ENCODE results near the gene NASP. TPM values are rescaled to one million over a fixed set of nuclear protein-coding genes. Genes with fewer than 3 reads are reported as not detected.

Gene NASP
- total and polyA plus RNA-seq, 2 donors (not counting 3 experiments of a cell fraction or from before 2014, with no cell fraction given): 101 to 149 TPM

DNA sequence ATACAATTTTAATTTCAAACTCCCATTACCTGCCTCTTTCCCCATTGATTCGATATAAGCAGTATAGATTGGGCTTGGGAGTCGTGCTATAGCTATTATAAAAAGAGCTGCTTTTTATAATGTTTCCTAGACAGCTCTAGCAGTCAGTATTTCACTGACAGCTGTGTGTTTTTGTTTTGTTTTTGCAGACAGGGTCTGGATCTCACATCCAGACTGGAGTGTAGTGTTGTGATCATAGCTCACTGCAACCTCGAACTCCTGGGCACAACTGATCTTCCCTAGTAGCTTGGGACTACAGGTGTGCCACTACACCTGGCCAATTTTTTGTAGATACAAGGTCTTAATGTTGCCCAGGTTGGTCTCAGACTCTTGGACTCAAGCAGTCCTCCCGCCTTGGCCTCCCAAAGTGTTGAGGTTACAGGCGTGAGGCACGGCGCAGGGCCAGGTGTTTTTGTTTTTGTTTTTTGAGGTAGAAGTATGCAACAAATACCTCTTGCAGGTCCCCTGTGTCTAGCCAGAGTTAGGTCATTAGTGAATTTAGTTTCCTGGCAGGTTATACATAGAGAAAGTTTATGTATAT is 1.7 kb downstream of the NASP start:
- BruUV-seq (replicated peaks): no TSS peak
- Histone ChIP-seq H2AFZ (ENCODE audit: low read depth, low read length) (no peak overlapping the region), H3K79me2 (ENCODE audit: control insufficient read depth, insufficient read depth, low read length) (peaks cover 56% of the 10 kb centered on the region), H3K9ac (replicated peaks; ENCODE audit: extremely low read depth, insufficient read depth, low read length) (peak overlapping the region; percentile 99), H3K4me3 (replicated peaks in 1 of 3; ENCODE audit: insufficient read depth in 1 of 3, low read depth in 1 of 3, low read length in 3 of 3) (peak overlapping the region; percentile 62 to 78 (median 67)), H3K9me3 (replicated peaks; ENCODE audit: control insufficient read depth, insufficient read depth, low read length) (no peaks in the 10 kb centered on the region), H3K4me1 (ENCODE audit: control insufficient read depth, extremely low read depth, insufficient read depth, low read length) (peaks cover 17% of the 10 kb centered on the region), H3K9me1 (replicated peaks; ENCODE audit: control insufficient read depth, extremely low read depth, insufficient read depth, low read length) (no peaks in the 10 kb centered on the region), H3K27ac (ENCODE audit: insufficient read depth, low read depth, low read length) (peak overlapping the region; percentile 81), H3K27me3 (ENCODE audit: control insufficient read depth in 2 of 2, insufficient read depth in 2 of 2, low read length in 2 of 2) (no peaks in the 10 kb centered on the region), H3K4me2 (ENCODE audit: insufficient read depth, low read length) (peak overlapping the region; percentile 94), H3K36me3 (ENCODE audit: control insufficient read depth in 2 of 2, extremely low read depth in 1 of 2, insufficient read depth in 2 of 2, low read length in 2 of 2) (no peaks in the 10 kb centered on the region), H4K20me1 (replicated peaks; ENCODE audit: control insufficient read depth, extremely low read depth, insufficient read depth, low read length) (no peaks in the 10 kb centered on the region)
- dilution Hi-C loops (cut with MboI; ENCODE audit: extremely low pct_ligation_motif_present, low sequenced_read_pairs): no loop called here
- POLR2A ChIA-PET: interaction anchor here (1.0 to 2.1 kb wide), 6 partner anchors 17 to 276 kb away, joined by 3 to 18 read pairs (median 6); partner anchors contain the start of genes GPBP1L1 and PRDX1
- FAIRE-seq (no peak), DNase-seq (ENCODE audit: low read depth, low spot score) (peak; percentile 13)
- no peak for TF ChIP-seq MYC (IDR thresholded peaks at IDR 0.05; ENCODE audit: low read depth, low read length)
- no peak for TF ChIP-seq POLR2A (IDR thresholded peaks at IDR 0.05; ENCODE audit: low read depth, low read length)
- TF ChIP-seq, protein P1, sequence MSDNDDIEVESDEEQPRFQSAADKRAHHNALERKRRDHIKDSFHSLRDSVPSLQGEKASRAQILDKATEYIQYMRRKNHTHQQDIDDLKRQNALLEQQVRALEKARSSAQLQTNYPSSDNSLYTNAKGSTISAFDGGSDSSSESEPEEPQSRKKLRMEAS (IDR thresholded peaks at IDR 0.05; ENCODE audit: insufficient read depth, insufficient read length): no peak
- no peak for TF ChIP-seq FOS (IDR thresholded peaks at IDR 0.05; ENCODE audit: borderline replicate concordance, insufficient read depth, low read length)
- no peak for TF ChIP-seq POLR2AphosphoS5 (IDR thresholded peaks at IDR 0.05; ENCODE audit: insufficient read depth, low read depth, low read length)
- TF ChIP-seq JUN (IDR thresholded peaks at IDR 0.05; ENCODE audit: borderline replicate concordance, insufficient read depth, insufficient read length, low read depth): no peak
- TF ChIP-seq CTCF (IDR thresholded peaks at IDR 0.05; ENCODE audit: extremely low read depth in 1 of 2, insufficient read depth in 1 of 2, low read depth in 1 of 2, low read length in 2 of 2): no peak
- no peak for TF ChIP-seq GATA2 (IDR thresholded peaks at IDR 0.05; ENCODE audit: insufficient read depth, insufficient read length, low read depth, low read length)
- TF ChIP-seq EZH2 (IDR thresholded peaks at IDR 0.05; ENCODE audit: borderline replicate concordance, low read depth, low read length, severe bottlenecking): no peak
- intact Hi-C loops (cut with micrococcal nuclease): loop anchor here (2.0 kb wide), 2 partner anchors 35 to 217 kb away; partner anchors contain the start of gene MAST2
- CTCF ChIA-PET: interaction anchor here (0.9 to 3.2 kb wide), 5 partner anchors 17 to 571 kb away, joined by 3 to 18 read pairs (median 3); partner anchors contain the start of gene GPBP1L1

Measured in endothelial cell of umbilical vein (primary cell).